AG09309 (cell line): ENCODE measurements around the gene TUBB1.

Experiments
- DNase-seq: peaks from one replicate; pipeline ENCODE4 v3.0.0-alpha.2; 2010; ENCODE audit warnings: low read depth
- H3K4me3 ChIP-seq: 2 replicates; pipeline ENCODE4 v1.5.1; 2011; ENCODE audit warnings: mild to moderate bottlenecking, low read depth, low read length, moderate library complexity; ENCODE audit not compliant: control insufficient read depth
- CTCF ChIP-seq: IDR thresholded peaks from 2 replicates; pipeline ENCODE4 v1.5.1; 2011; ENCODE audit warnings: mild to moderate bottlenecking, low read depth, low read length, inconsistent platforms; ENCODE audit not compliant: insufficient read depth, control insufficient read depth; ENCODE audit errors: missing control alignments

The TUBB1 gene

GRCh38 chr20:59074456-59074855 lies 55.2 kb downstream of the TUBB1 start:
- no peak overlapping the region for H3K4me3 ChIP-seq
- no peak for TF ChIP-seq CTCF
- DNase-seq, result no peak

- TF ChIP-seq CTCF, result no peak
- no peak overlapping the region for H3K4me3 ChIP-seq
- DNase-seq, result no peak
These were observed 56.8 kb downstream of the TUBB1 start for GRCh38 chr20:59075934-59076508.
